GM21717 (cell line): ENCODE results near the gene DOCK10.

Source experiments
- ATAC-seq: cut with Tn5 transposase; IDR thresholded peaks from one replicate; pipeline ENCODE4 v1.9.1; 2021; ENCODE audit warnings: mild to moderate bottlenecking, moderate library complexity; ENCODE audit not compliant: unreplicated experiment

DOCK10 gene

DNA sequence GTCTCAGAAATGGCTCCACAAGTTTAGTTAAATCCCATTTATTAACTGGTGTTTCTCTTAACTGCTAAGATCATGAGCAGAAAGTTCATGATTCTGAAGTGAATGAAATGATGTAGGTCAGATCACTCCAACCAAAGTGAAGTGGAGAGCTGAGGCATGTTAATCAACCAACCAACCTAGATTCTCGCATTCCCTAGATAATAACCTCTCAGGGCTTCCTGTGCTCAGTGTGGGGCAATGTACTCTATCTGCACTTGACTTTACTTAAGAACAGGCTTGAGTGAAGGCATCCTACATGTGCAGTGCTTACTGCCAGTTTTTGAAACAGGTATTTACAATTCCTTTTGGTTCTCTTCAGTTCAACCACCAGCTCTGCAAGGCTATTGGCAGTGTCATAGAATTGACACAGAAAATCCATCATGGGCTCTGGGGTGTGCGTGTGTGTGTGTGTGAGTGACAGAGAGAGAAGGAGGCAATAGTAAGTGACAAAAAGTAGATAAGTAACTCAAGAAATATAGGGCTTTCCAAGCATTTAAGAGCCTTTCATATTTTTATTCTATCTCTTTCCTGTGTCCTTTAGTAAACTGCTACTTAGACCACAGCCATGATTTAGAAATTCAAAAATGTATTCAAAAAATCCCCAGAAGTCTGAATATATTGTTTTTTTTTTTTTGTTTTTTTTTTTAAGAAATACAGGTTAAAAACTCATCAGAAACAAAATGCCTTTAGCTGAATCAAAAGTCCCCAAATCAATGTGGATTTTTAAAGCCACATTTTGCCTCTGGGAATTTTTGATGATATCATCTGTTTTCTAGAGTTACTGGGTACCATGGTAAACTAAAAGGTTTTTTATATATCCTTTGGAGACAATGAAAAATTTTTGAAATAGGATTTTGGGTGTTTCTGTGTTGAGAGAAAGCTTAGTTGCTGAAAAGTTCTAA is 28.6 kb downstream of the DOCK10 start:
- ATAC-seq: no peak

- ATAC-seq: no peak
Observed at GRCh38 chr2:225011585-225011984, 30.7 kb downstream of the DOCK10 start.

DNA sequence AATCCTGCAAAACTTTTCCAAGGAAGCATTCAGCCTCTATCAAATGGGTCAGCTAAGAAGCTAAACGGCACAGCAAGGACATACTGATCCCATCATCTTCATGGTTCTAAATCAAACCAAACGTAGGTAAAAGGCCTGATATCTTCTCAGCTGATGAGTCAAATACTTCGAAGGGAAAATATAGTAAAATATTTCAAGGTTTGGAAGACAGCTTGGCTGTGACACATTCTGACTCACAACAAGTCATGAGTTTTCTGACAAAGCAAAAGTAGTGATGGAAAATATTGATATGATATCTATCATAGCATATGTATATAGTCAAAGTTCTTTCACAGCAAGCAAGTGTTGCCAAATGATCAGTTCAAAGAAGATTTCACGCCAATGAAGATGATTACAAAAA is 31.5 kb downstream of the DOCK10 start:
- no peak for ATAC-seq

DNA sequence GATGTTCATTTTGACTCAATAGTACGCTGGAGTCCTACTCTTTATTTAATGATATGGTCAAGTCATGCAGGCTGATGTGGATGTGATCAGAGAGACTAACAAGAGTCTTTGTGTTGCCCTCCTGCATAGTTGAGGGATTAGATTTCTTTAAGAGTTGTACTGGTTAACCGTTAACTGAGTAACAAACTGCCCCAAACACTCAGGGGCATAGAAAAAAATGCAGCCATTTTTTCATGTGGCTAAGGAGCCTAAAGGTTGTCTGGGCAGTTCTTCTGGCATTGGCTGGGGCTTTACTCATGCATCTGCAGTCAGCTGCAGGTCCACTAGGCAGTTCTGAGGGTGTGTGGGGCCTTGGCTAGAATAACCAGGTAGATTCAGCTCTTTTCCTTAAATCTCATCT is 32.5 kb downstream of the DOCK10 start:
- no peak for ATAC-seq

DNA sequence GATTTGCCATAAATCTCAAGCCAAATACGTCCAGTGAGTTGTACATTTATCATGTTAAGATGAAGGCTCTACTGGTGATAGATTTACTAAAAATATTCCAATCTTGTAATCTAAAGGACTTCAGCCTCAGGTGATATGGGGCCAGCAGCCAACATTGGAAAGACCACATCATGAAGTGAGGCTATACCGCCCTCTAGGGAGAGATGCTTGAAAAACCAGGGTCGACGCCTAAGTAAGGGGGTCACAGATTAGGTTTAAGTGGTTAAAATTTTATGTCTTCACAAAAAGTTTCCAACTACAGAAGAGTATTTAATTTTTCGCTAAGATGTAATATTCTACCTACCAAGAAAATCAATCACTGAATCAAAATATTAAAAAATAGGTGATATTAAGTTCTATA is 33.3 kb downstream of the DOCK10 start:
- ATAC-seq: no peak

- peak; percentile 71 for ATAC-seq
Observed at GRCh38 chr2:225008179-225008856, 34.0 kb downstream of the DOCK10 start.

GRCh38 chr2:225006730-225007129 is 35.5 kb downstream of the DOCK10 start:
- ATAC-seq: no peak

- no peak for ATAC-seq
Observed at GRCh38 chr2:225004597-225004996, 37.7 kb downstream of the DOCK10 start.

GRCh38 chr2:225002656-225003045 is 39.6 kb downstream of the DOCK10 start:
- ATAC-seq: peak; percentile 93

- peak; percentile 74 for ATAC-seq
Observed at GRCh38 chr2:225002039-225002655, 40.1 kb downstream of the DOCK10 start.

GRCh38 chr2:224999754-225000153 is 42.5 kb downstream of the DOCK10 start:
- ATAC-seq: no peak

DNA sequence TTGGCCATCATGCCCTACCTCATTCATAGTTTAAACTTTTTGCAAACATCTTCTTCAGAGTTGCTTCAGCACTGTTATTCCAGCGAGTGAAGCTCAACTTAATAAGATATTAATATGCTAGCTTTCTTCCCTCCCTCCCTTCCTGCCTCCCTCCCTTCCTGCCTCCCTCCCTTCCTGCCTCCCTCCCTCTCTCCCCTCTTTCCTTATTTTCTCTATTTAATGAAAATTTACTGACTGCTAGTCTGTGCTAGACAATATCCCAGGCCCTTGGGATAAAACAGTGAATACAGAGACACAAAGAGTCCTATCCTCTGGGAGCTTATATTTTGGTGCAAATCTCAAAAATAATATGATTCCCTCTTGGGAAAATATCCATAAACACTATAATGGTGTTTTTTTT is 42.9 kb downstream of the DOCK10 start:
- no peak for ATAC-seq

DNA sequence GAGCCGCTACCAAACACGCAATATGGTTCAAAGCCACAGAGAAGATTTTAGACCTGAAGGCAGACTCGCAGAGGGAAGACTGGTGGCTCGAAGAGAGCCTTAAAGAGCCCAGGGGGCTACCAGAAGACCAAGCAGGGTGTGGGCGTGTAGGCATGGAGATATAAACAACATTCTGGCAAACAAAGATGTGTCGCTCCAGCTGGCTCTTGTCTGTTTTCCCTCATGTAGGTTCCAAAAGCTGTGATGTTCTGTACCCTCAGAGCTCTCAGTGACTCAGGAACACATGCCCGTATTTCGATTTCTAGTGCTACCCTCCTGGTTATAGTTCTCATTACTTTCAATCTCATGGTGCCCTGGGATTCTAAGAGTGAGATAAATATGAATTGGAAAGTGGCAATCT is 44.5 kb downstream of the DOCK10 start:
- no peak for ATAC-seq

GRCh38 chr2:224995419-224995818 is 46.8 kb downstream of the DOCK10 start:
- no peak for ATAC-seq

GRCh38 chr2:224994242-224994823 is 47.9 kb downstream of the DOCK10 start:
- no peak for ATAC-seq

- ATAC-seq: no peak
Observed at GRCh38 chr2:224990710-224991109, 51.6 kb downstream of the DOCK10 start.

GRCh38 chr2:224987733-224988132 is 54.5 kb downstream of the DOCK10 start:
- ATAC-seq: no peak

- ATAC-seq: no peak
Observed at GRCh38 chr2:224986477-224986876, 55.8 kb downstream of the DOCK10 start.

GRCh38 chr2:224984637-224985036 is 57.6 kb downstream of the DOCK10 start:
- ATAC-seq: no peak

GRCh38 chr2:224983712-224984554 is 58.3 kb downstream of the DOCK10 start:
- ATAC-seq: no peak
